22Rv1 (cell line): Measurements from ENCODE around the gene TBC1D19.

Experiments used
- H3K27ac ChIP-seq: fragments of 450-650 bp; 2 replicates; pipeline ENCODE4 v1.5.1; 2017
- CTCF ChIP-seq: fragments of 450-650 bp; IDR thresholded peaks from 2 replicates; pipeline ENCODE4 v1.5.1; 2017; ENCODE audit warnings: mild to moderate bottlenecking
- ZFX ChIP-seq: fragments of 450-650 bp; IDR thresholded peaks from 2 replicates; pipeline ENCODE4 v1.6.1; 2017; ENCODE audit warnings: antibody characterized with exemption, borderline replicate concordance

TBC1D19 gene

GRCh38 chr4:26802790-26803189, 218.9 kb downstream of the TBC1D19 start:
- H3K27ac ChIP-seq, result no peak overlapping the region
- TF ChIP-seq CTCF (no peak), ZFX (no peak)

DNA sequence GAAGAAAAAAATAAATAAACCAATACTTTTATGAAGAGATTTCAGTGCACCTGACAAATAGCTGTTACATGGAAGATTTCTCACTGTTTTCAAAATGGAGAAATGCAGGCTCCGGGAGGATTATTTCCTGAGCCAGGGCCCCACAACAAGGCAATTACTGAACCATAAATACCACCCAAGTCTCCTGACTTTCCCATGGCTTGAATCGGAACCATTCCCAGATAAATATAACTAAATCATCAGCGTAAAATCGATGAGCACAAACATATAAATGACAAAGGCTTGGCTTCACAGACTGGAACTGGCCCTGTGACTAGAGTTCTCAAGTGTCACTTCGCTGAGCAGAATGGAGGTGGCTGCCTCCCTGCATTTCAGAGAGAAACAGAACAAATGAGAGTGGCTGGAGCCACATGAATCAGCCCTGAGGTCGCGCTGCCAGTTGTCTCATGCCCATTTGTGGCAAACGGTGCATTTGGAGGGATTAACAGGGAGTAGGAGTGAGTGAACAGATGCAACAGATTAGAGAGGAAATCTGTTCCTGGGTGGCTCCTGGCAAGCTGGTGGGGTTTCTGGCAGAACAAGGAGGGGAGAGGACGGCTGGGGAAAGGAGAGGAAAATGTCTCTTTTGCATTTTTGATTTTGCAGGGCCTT, 219.5 kb downstream of the TBC1D19 start:
- no peak for TF ChIP-seq ZFX
- H3K27ac ChIP-seq, result no peak overlapping the region

DNA sequence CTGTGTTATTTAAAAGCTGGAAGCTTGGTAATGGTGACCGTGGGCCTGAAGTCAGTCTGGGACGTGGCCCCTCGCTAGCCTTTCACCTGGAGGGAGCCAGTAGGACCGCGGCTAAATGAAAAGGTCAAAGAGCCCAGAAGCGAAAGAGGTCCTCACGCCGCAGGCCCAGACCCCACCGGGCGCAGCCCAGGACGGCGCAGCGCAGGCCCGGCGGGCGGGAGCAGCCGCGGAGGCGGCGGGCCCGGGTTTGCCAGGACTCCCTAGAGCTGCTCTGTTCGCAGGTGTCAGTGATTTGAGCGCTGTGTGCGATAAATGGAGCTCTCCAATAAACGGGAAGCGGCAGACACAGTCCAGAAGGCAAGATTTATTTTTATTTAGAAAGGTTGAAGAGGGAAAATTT, 220.6 kb downstream of the TBC1D19 start:
- H3K27ac ChIP-seq, result no peak overlapping the region
- TF ChIP-seq ZFX (no peak), CTCF (no peak)

GRCh38 chr4:26804925-26805324, 221.0 kb downstream of the TBC1D19 start:
- no peak overlapping the region for H3K27ac ChIP-seq
- TF ChIP-seq CTCF (no peak), ZFX (no peak)
